HepG2 (cell line): ENCODE data around the gene C2orf92.

Source experiments
- CHD2 ChIP-seq: IDR thresholded peaks from 2 replicates; pipeline ENCODE4 v1.6.1; 2011; ENCODE audit warnings: low read depth, low read length, improper control_type of control experiment
- POLR2A ChIP-seq, 2 experiments: IDR thresholded peaks; 2 replicates each; pipeline ENCODE4 v1.6.1; 2011; ENCODE audit warnings: low read depth in 2 of 2, low read length in 2 of 2, mild to moderate bottlenecking in 1 of 2, moderate library complexity in 1 of 2; ENCODE audit not compliant: insufficient read depth in 1 of 2
- TF ChIP-seq, protein P1 (sequence below): sonication (generic); formaldehyde crosslinking; IDR thresholded peaks from 2 replicates; pipeline ENCODE4 v1.4.0; 2020; ENCODE audit warnings: missing genetic modification reagents
- TF ChIP-seq, protein P2 (sequence below): sonication (generic); formaldehyde crosslinking; IDR thresholded peaks from 2 replicates; pipeline ENCODE4 v1.5.0; 2020; ENCODE audit warnings: mild to moderate bottlenecking, missing genetic modification reagents, moderate library complexity

DNA sequence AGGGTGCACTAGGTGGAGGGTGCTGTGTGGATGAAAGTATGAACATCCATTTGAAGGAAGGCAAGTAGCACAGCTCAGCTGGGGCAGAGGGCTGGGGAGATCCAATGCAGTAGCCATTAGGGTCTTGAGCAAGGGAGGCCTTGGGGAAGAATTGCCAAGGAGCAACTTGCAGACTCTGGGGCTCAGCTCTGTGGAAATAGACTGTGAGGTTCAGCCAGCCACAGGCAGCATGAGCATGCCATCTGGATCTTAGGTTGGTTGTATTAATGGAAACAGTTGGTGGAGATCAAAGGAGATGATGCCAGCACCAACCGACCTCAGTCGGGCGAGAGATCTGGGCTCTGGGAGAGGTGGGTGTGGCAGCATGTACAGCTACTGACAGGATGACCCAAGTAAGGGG lies 49.4 kb downstream of the C2orf92 start:
- TF ChIP-seq POLR2A (IDR thresholded peaks at IDR 0.05; ENCODE audit: insufficient read depth in 1 of 2, low read depth in 2 of 2, low read length in 2 of 2) = no peak
- no peak for TF ChIP-seq CHD2
- TF ChIP-seq, protein P1, sequence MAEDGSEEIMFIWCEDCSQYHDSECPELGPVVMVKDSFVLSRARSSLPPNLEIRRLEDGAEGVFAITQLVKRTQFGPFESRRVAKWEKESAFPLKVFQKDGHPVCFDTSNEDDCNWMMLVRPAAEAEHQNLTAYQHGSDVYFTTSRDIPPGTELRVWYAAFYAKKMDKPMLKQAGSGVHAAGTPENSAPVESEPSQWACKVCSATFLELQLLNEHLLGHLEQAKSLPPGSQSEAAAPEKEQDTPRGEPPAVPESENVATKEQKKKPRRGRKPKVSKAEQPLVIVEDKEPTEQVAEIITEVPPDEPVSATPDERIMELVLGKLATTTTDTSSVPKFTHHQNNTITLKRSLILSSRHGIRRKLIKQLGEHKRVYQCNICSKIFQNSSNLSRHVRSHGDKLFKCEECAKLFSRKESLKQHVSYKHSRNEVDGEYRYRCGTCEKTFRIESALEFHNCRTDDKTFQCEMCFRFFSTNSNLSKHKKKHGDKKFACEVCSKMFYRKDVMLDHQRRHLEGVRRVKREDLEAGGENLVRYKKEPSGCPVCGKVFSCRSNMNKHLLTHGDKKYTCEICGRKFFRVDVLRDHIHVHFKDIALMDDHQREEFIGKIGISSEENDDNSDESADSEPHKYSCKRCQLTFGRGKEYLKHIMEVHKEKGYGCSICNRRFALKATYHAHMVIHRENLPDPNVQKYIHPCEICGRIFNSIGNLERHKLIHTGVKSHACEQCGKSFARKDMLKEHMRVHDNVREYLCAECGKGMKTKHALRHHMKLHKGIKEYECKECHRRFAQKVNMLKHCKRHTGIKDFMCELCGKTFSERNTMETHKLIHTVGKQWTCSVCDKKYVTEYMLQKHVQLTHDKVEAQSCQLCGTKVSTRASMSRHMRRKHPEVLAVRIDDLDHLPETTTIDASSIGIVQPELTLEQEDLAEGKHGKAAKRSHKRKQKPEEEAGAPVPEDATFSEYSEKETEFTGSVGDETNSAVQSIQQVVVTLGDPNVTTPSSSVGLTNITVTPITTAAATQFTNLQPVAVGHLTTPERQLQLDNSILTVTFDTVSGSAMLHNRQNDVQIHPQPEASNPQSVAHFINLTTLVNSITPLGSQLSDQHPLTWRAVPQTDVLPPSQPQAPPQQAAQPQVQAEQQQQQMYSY (CRISPR knock-in tag) = no peak
- TF ChIP-seq, protein P2, sequence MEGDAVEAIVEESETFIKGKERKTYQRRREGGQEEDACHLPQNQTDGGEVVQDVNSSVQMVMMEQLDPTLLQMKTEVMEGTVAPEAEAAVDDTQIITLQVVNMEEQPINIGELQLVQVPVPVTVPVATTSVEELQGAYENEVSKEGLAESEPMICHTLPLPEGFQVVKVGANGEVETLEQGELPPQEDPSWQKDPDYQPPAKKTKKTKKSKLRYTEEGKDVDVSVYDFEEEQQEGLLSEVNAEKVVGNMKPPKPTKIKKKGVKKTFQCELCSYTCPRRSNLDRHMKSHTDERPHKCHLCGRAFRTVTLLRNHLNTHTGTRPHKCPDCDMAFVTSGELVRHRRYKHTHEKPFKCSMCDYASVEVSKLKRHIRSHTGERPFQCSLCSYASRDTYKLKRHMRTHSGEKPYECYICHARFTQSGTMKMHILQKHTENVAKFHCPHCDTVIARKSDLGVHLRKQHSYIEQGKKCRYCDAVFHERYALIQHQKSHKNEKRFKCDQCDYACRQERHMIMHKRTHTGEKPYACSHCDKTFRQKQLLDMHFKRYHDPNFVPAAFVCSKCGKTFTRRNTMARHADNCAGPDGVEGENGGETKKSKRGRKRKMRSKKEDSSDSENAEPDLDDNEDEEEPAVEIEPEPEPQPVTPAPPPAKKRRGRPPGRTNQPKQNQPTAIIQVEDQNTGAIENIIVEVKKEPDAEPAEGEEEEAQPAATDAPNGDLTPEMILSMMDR = no peak
